Neural crest cell (in vitro differentiated cells): ENCODE results near the gene UTY. TPM values are rescaled to one million over a fixed set of nuclear protein-coding genes. Genes with fewer than 3 reads are reported as not detected.

Experiments used
- DNase-seq: peaks from one replicate; pipeline ENCODE4 v3.0.0; 2021; ENCODE audit warnings: low read depth, mixed read lengths, low spot score
- H3K27ac Mint-ChIP-seq: one replicate; pipeline ENCODE4 v1.8.0; 2021; ENCODE audit warnings: mild to moderate bottlenecking, mixed read lengths; ENCODE audit not compliant: unreplicated experiment
- H3K27me3 Mint-ChIP-seq: 2 replicates; pipeline ENCODE4 v1.8.0; 2021; ENCODE audit warnings: low read depth, mild to moderate bottlenecking, mixed read lengths
- H3K36me3 Mint-ChIP-seq: 2 replicates; pipeline ENCODE4 v1.8.0; 2021; ENCODE audit warnings: low read depth, mild to moderate bottlenecking, mixed read lengths
- H3K4me1 Mint-ChIP-seq: 2 replicates; pipeline ENCODE4 v1.8.0; 2021; ENCODE audit warnings: mixed read lengths
- H3K4me3 Mint-ChIP-seq: one replicate; pipeline ENCODE4 v1.8.0; 2021; ENCODE audit warnings: mild to moderate bottlenecking, mixed read lengths
- H3K9me3 Mint-ChIP-seq: 2 replicates; pipeline ENCODE4 v1.8.0; 2021; ENCODE audit warnings: mixed read lengths
- total RNA-seq: library from RNA; stranded (reverse); gene quantifications from 2 replicates; pipeline ENCODE4 v1.2.1, GENCODE V29; 2021
- TF ChIP-seq, protein P1 (sequence below): fragments of 200-600 bp; sonication (generic); conservative IDR thresholded peaks from 2 replicates; pipeline ENCODE4 v1.5.0; 2021; ENCODE audit warnings: antibody characterized with exemption, mild to moderate bottlenecking

UTY gene
- total RNA-seq, 1 donor from 2014 or later: not detected

DNA sequence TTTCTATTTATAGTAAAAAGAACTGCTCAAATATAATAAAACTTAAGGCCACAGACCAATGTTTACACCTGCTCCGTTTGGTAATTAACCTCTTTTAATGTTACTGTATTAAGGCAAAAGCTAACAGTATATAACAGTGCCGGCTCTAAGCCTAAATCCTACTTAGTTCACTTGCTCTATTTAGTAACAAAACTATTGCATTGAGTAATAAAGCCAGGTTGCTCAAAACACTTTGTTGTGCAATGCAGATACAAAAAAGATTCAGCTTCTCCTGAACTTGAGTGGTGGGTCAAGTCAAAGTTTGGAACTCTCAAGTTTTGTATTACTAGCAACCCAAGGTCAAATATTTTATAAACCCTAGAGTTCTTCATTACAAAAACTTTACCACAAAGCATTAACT, 116.2 kb downstream of the UTY start:
- Mint-ChIP-seq H3K27me3 (no peaks in the 10 kb centered on the region), H3K9me3 (no peaks in the 10 kb centered on the region), H3K4me3 (no peak overlapping the region)

DNA sequence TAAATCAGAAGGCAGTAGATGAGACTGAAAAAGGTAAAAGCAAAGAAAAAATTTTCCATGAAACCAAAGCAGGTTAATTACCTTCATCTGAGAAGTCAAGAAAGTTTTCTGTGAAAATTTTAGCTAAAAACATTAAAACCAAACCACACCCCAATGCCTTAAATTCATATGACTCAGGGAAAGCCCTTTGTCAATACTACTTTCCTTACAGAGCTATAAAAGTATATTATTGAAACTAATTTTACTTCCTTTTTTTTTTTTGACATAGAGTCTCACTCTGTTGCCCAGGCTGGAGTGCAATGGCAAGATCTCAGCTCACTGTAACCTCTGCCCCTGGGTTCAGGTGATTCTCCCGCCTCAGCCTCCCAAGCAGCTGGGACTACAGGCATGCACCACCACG, 117.2 kb downstream of the UTY start:
- Mint-ChIP-seq H3K4me1 (no peaks in the 10 kb centered on the region), H3K27me3 (no peaks in the 10 kb centered on the region), H3K4me3 (no peak overlapping the region), H3K36me3 (no peaks in the 10 kb centered on the region), H3K9me3 (no peaks in the 10 kb centered on the region), H3K27ac (no peak overlapping the region)
- no peak for DNase-seq
- TF ChIP-seq, protein P1, sequence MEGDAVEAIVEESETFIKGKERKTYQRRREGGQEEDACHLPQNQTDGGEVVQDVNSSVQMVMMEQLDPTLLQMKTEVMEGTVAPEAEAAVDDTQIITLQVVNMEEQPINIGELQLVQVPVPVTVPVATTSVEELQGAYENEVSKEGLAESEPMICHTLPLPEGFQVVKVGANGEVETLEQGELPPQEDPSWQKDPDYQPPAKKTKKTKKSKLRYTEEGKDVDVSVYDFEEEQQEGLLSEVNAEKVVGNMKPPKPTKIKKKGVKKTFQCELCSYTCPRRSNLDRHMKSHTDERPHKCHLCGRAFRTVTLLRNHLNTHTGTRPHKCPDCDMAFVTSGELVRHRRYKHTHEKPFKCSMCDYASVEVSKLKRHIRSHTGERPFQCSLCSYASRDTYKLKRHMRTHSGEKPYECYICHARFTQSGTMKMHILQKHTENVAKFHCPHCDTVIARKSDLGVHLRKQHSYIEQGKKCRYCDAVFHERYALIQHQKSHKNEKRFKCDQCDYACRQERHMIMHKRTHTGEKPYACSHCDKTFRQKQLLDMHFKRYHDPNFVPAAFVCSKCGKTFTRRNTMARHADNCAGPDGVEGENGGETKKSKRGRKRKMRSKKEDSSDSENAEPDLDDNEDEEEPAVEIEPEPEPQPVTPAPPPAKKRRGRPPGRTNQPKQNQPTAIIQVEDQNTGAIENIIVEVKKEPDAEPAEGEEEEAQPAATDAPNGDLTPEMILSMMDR: no peak

More for the DNA sequence above, 116.2 kb downstream of the UTY start:
- Mint-ChIP-seq H3K36me3 (no peaks in the 10 kb centered on the region), H3K4me1 (no peaks in the 10 kb centered on the region), H3K27ac (no peak overlapping the region)
- no peak for DNase-seq
- TF ChIP-seq, protein P1: no peak

DNA sequence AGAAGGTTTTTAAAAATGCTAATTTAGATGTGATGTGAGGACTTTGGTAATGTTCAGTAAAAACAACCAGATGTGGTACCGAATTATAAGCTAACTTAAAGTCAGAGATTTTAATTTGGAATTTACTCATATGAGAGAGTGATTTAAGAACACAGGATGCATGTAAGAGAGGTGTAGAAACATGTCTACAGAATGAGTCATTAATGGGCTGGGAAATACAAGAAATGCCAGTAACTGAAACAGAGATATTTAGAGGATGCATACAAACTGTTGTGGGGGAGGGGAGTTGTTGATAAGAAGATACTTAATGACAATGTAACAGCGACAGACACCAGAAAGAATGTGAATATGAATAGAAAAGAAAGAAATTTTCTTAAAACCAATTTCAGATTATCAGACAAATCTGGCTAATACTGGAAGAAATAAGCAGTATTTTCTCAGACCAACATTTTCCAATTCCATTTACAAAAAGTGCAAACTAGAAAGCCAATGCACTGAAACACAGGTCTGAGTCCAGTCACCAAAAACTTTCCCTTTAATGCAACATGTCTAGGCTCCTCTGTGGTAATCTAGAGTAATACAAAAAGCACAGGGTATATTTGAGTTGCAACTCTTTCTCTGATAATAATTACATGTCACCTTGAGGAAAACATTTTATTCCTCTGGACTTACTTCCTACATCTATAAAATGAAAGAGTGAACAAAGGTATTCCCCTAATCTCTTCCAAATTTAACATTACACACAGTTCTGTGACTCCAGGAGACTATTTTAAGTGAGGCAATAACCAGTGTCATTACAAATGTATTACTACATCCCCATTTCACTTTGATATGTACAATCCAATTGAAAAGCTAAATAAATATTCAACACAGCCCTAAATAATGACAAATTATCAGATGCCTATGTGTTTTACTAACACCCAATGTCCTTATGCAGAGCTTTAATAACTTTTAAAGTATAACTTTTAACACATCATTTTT, 117.9 kb downstream of the UTY start:
- Mint-ChIP-seq H3K27me3 (no peaks in the 10 kb centered on the region), H3K27ac (no peak overlapping the region), H3K36me3 (no peaks in the 10 kb centered on the region), H3K9me3 (no peaks in the 10 kb centered on the region), H3K4me1 (no peaks in the 10 kb centered on the region), H3K4me3 (no peak overlapping the region)
- TF ChIP-seq, protein P1: no peak
- DNase-seq: no peak

DNA sequence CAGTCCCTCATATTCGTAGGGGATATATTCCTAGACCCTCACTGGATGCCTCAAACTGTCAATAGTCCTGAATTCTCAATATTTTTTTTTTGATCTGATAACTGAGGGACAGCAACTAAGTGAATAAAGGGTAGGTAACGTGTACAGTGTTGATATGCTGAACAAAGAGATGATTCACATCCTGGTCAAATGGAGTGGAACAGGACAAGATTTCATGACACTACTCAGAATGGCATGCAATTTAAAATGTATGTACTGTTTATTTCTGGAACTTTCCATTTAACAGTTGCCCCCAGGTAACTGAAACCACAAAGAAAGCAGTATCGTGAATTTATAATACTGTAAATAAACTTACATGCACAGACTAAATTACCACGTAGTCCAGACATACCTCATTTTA, 128.4 kb downstream of the UTY start:
- Mint-ChIP-seq H3K27ac (no peak overlapping the region), H3K27me3 (no peaks in the 10 kb centered on the region), H3K36me3 (no peaks in the 10 kb centered on the region), H3K4me3 (no peak overlapping the region), H3K9me3 (no peaks in the 10 kb centered on the region), H3K4me1 (no peaks in the 10 kb centered on the region)
- TF ChIP-seq, protein P1: no peak
- no peak for DNase-seq

DNA sequence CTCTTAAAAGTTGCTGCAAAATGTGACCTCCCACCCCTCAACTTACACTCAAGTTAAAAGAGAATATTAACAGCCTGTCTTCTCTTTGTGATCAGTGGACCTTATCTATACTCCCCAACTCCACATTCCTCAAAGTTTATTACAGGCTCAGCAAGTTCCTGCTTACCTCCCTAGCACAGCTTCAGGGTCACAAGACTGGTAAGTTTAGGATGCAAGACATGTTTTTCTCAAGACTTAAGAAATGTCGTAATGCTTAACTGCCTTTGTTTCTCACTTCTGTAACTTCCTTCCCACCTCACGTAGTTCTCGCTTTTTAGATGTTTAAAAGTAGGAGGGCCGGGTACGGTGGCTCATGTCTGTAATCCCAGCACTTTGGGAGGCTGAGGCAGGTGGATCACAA, 132.7 kb downstream of the UTY start:
- Mint-ChIP-seq H3K9me3 (no peaks in the 10 kb centered on the region), H3K36me3 (no peaks in the 10 kb centered on the region), H3K27ac (no peak overlapping the region), H3K4me3 (no peak overlapping the region), H3K4me1 (no peaks in the 10 kb centered on the region), H3K27me3 (no peaks in the 10 kb centered on the region)
- no peak for DNase-seq
- TF ChIP-seq, protein P1: no peak
